ENCODE measurements around the gene ZNF714. TPM values are rescaled to one million over a fixed set of nuclear protein-coding genes. Genes with fewer than 3 reads are reported as not detected.

Gene ZNF714
- total RNA-seq, 1 experiment from 2014 or later, result 20.0 TPM

GRCh38 chr19:21158523-21159135, 76.6 kb downstream of the ZNF714 start (continued):
- TF ChIP-seq REST (IDR thresholded peaks at IDR 0.05; ENCODE audit: low read depth), result no peak

- Histone ChIP-seq H3K9me3 (ENCODE audit: control insufficient read depth in 1 of 2, insufficient read depth in 1 of 2, low read depth in 1 of 2, low read length in 2 of 2) (no peaks in the 10 kb centered on the region), H2AFZ (ENCODE audit: low read depth, low read length, poor library complexity, severe bottlenecking) (no peak overlapping the region), H3K9ac (ENCODE audit: low read length) (no peak overlapping the region), H3K4me3 (replicated peaks in 1 of 2; ENCODE audit: low read depth in 1 of 2, low read length in 2 of 2) (no peak overlapping the region), H4K20me1 (ENCODE audit: insufficient read depth) (no peaks in the 10 kb centered on the region), H3K4me2 (ENCODE audit: low read length) (no peak overlapping the region), H3K27ac (ENCODE audit: low read depth, low read length) (no peak overlapping the region), H3K36me3 (ENCODE audit: control insufficient read depth in 1 of 2, insufficient read depth in 2 of 2, low read length in 2 of 2) (peaks cover 6 to 13% of the 10 kb centered on the region in 2 experiments; a peak in 3 of 4 replicates), H3K27me3 (ENCODE audit: insufficient read depth, low read length) (no peaks in the 10 kb centered on the region), H3K79me2 (ENCODE audit: insufficient read depth, low read length) (peaks cover 50% of the 10 kb centered on the region), H3K4me1 (ENCODE audit: control insufficient read depth in 1 of 2, insufficient read depth in 2 of 2, low read length in 2 of 2) (no peaks in the 10 kb centered on the region), H3K9me2 (ENCODE audit: insufficient read depth) (no peaks in the 10 kb centered on the region)
- RAD21 ChIA-PET (ENCODE audit: low non-redundant PET in 1 of 2, low total read pairs in 2 of 2, uncharacterized antibody in 2 of 2, unreplicated experiment in 2 of 2), result no interaction called here
- DNase-seq (ENCODE audit: low read depth, low spot score), result no peak
- intact Hi-C loops (cut with micrococcal nuclease), result no loop called here
- BruUV-seq (replicated peaks), result no TSS peak
- ATAC-seq, result no peak
- TF ChIP-seq CTCF (IDR thresholded peaks at IDR 0.05 in 2 of 3, conservative IDR thresholded peaks at IDR 0.05 in 1 of 3; ENCODE audit: borderline replicate concordance in 1 of 3, insufficient read depth in 1 of 3, low read depth in 2 of 3, low read length in 2 of 3), result no peak
- TF ChIP-seq SIN3A (IDR thresholded peaks at IDR 0.05; ENCODE audit: low read depth), result no peak
- TF ChIP-seq CBX3 (IDR thresholded peaks at IDR 0.05; ENCODE audit: low read depth), result no peak
- no peak for TF ChIP-seq ATF3 (IDR thresholded peaks at IDR 0.05)
- no peak for TF ChIP-seq ZBTB33 (IDR thresholded peaks at IDR 0.05; ENCODE audit: extremely low read depth, insufficient replicate concordance, low read length)
- CTCF ChIA-PET, result no interaction called here
- POLR2A ChIA-PET, result no interaction called here
Measured at GRCh38 chr19:21164541-21164940, 82.5 kb downstream of the ZNF714 start.

All from HCT116 (cell line).